ENCODE results near the gene RAB11FIP2.

DNA sequence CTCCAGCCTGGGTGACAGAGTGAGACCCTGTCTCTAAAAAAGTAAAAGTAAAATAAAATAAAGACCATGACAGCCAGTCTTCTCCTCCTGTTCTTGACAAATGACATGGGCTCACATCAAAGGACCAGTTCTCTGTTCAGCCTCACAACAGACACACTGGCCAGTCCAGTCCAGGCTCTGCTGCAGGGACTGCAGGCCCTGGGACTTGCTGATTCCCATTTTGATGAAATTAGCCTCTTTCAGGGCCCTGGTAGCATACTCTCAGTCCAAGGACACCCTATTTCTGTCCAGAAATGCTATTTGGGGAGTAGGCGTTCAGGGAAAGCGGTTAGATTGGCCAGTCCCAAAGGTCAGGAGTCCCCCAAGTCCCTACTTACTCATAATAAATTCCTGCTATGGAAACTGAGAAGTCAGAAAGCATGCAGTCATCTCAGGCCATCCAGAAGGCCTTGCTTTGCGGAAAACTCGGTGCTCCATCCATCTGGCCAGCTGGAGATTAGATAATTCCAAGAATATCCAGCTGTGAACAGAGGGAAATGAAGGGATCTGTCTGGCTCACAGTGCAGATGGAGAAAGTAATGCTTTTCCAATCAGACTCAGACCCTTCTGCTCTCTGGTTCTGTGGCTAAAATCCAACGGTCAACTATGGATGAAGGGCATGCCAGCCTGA, 74.4 kb downstream of the RAB11FIP2 start:
- TF ChIP-seq POLR2AphosphoS5 (IDR thresholded peaks at IDR 0.05; ENCODE audit: low read depth, low read length), result no peak
- TF ChIP-seq TAF1 (IDR thresholded peaks at IDR 0.05; ENCODE audit: borderline replicate concordance, insufficient read depth, low read length), result no peak
